Motor neuron (in vitro differentiated cells): Measurements from ENCODE around the gene DHRS7C. TPM values are rescaled to one million over a fixed set of nuclear protein-coding genes. Genes with fewer than 3 reads are reported as not detected.
A peak's percentile ranks its signal among the peaks of the same experiment; 100 is the strongest.
"Not testable (repeated sequence)": the region's sequence is repeated elsewhere in the genome, so short reads cannot be mapped to it uniquely, and the experiment has no call there.

ENCODE experiments used
- ATAC-seq, 8 experiments: fragments of 200-7000 bp; cut with Tn5 transposase; replicated peaks in 6 of 8; 2 replicates each; pipeline ENCODE4 v1.8.0; 2021; ENCODE audit warnings: mild to moderate bottlenecking in 8 of 8, moderate library complexity in 8 of 8
- H3K27ac ChIP-seq, 2 donors: fragments of 250-450 bp; sonication (Bioruptor Pico); 2 replicates each; pipeline ENCODE4 v1.9.0; 2021; ENCODE audit warnings: antibody characterized with exemption in 2 of 2, mild to moderate bottlenecking in 2 of 2, moderate library complexity in 1 of 2
- H3K4me1 ChIP-seq, 2 donors: fragments of 250-450 bp; sonication (Bioruptor Pico); replicated peaks in 1 of 2; 2 replicates each; pipeline ENCODE4 v1.6.1; 2021; ENCODE audit warnings: antibody characterized with exemption in 2 of 2, mild to moderate bottlenecking in 2 of 2, moderate library complexity in 1 of 2
- H3K4me3 ChIP-seq, 5 donors: fragments of 250-450 bp; sonication (Bioruptor Pico); 2 replicates each; pipeline ENCODE4 v1.9.0; 2021; ENCODE audit warnings: antibody characterized with exemption in 5 of 5, mild to moderate bottlenecking in 5 of 5, moderate library complexity in 4 of 5
- WGBS, 10 experiments: fragments of 450-650 bp; shearing (Covaris generic); methylation state at CpG; one replicate each; pipeline ENCODE4 v1.0.0; 2022; 5-methylcytosine and 5-hydroxymethylcytosine counted together
- in situ Hi-C, 9 experiments: fragments of 400-800 bp; cut with MboI; loops; one replicate each; pipeline ENCODE4 v1.15.0; 2021; ENCODE audit warnings: low sequenced_read_pairs in 9 of 9, low pct_unique_long_range_greater_than_20kb in 2 of 9; ENCODE audit not compliant: unreplicated experiment in 9 of 9
- total RNA-seq, 8 experiments: library from RNA; unstranded; fragments of 300-600 nt; gene quantifications; 2 replicates each; pipeline versions ENCODE4 v1.2.3 to v1.2.4, GENCODE V29; 2022

DHRS7C gene
- total RNA-seq, 8 experiments from 2014 or later: not detected

GRCh38 chr17:9802294-9802693 is 10.9 kb upstream of the DHRS7C start:
- Histone ChIP-seq H3K4me3 (no peak overlapping the region), H3K27ac (no peak overlapping the region), H3K4me1 (no peaks in the 10 kb centered on the region)
- in situ Hi-C loops: no loop called here
- peak in 3 of 8 experiments; percentile 68 to 93 (median 89) for ATAC-seq
- 40 to 83% (median 65%) methylated on average over 1 to 4 of the region's 13 CpGs; no CpG with 5 or more reads in 5 of the 10 experiments for WGBS, 10 experiments

- no peak overlapping the region for H3K4me3 ChIP-seq
- ATAC-seq: no peak
- 0 to 100% (median 83%) methylated on average over 1 to 2 of the region's 2 CpGs; no CpG with 5 or more reads in 1 of the 10 experiments for WGBS, 10 experiments
- in situ Hi-C loops: no loop called here
- H3K4me1 ChIP-seq: no peaks in the 10 kb centered on the region
- no peak overlapping the region for H3K27ac ChIP-seq
Measured at GRCh38 chr17:9801505-9801904, 10.1 kb upstream of the DHRS7C start.

DNA sequence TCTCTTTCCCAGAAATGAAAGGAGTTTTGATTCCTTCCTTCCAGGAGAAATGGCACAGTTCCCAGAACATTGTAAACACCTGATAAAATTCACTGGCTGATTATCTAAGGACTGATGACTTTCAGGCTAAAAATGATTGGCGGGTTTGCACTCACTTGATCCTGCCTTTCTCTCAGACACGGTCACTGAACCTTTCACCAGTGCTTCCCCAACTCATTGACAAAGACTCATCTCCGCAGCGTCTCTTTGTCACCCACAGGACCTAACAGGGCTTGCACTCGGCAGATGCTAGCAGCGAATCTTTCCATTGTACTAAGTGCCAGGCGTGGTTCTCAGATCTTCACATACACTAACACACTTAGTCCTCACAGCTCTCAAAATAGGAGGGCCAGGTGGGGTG is 7.3 kb upstream of the DHRS7C start:
- no peak for ATAC-seq
- in situ Hi-C loops: no loop called here
- 53 to 100% (median 72%) methylated on average over 1 to 3 of the region's 7 CpGs; no CpG with 5 or more reads in 4 of the 10 experiments for WGBS, 10 experiments
- H3K27ac ChIP-seq: no peak overlapping the region
- H3K4me3 ChIP-seq: no peak overlapping the region
- no peaks in the 10 kb centered on the region for H3K4me1 ChIP-seq

GRCh38 chr17:9798008-9798407 is 6.6 kb upstream of the DHRS7C start:
- H3K4me1 ChIP-seq: no peaks in the 10 kb centered on the region
- in situ Hi-C loops: no loop called here
- H3K4me3 ChIP-seq: no peak overlapping the region
- peak in 3 of 8 experiments; percentile 4 to 47 (median 18) for ATAC-seq
- H3K27ac ChIP-seq: no peak overlapping the region
- WGBS, 10 experiments: 0 to 100% (median 83%) methylated on average over 1 to 3 of the region's 3 CpGs; no CpG with 5 or more reads in 3 of the 10 experiments

DNA sequence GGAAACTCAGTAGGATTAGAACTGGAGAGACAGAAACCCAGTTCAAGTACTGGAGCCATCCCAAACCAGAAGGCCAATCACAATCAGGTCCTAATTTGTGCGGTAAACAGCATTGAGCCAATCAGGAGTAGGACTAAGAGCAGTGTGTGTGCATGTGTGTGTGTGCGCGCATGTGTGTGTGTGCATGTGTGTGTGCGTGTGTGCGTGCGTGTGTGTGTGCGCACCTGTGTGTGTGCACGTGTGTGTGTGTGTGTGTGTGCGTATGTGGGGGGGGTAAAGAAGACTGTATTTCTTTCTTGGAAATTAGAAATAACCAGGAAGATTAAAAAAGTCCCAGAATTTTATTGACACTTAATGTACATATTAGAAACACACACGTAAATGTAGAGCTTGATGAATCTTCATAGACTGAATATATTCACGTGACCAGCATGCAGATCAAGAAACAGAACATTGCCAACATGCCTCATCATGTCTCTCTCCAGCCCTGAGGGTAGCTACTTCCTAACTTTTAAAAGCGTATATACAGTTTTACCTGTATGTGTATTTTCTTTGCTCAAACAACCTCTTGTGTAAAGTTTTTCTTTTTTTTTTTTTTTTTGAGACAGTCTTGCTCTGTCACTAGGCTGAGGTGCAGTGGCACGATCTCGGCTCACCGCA is 919 bp upstream of the DHRS7C start:
- WGBS, 10 experiments: 61 to 100% (median 91%) methylated on average over 1 to 14 of the region's 15 CpGs
- no peak overlapping the region for H3K4me3 ChIP-seq
- in situ Hi-C loops: no loop called here
- H3K4me1 ChIP-seq: no peaks in the 10 kb centered on the region
- no peak overlapping the region for H3K27ac ChIP-seq
- ATAC-seq: no peak

GRCh38 chr17:9790316-9790715 is 1.1 kb downstream of the DHRS7C start:
- in situ Hi-C loops: no loop called here
- Histone ChIP-seq H3K4me1 (no peaks in the 10 kb centered on the region), H3K27ac (no peak overlapping the region), H3K4me3 (no peak overlapping the region)
- no peak for ATAC-seq
- 10 to 100% (median 72%) methylated on average over 1 to 4 of the region's 4 CpGs; no CpG with 5 or more reads in 2 of the 10 experiments for WGBS, 10 experiments

- no peak for ATAC-seq
- no peak overlapping the region for H3K4me3 ChIP-seq
- no peaks in the 10 kb centered on the region for H3K4me1 ChIP-seq
- 14 to 90% (median 74%) methylated on average over 1 to 6 of the region's 8 CpGs for WGBS, 10 experiments
- in situ Hi-C loops: no loop called here
- no peak overlapping the region for H3K27ac ChIP-seq
Measured at GRCh38 chr17:9788601-9789000, 2.8 kb downstream of the DHRS7C start.

DNA sequence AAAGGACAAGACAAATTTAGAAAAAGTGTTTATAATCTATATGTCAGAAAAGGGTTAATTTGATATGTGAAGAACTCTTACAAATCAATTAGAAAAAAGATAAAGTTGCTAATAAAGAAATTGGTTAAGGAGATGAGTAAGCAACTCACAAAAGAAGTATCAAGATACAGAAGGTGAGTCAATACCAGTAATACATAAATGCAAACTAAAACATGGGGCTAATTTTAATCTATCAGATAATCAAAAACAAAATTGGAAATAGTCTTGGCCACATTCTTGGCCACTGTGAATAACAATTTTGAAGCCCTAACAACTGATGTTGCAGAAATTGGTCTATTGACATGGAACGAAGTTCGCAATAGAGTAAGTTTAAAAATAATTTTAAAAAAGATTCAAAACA is 6.8 kb downstream of the DHRS7C start:
- no peak for ATAC-seq
- in situ Hi-C loops: no loop called here
- Histone ChIP-seq H3K4me3 (no peak overlapping the region), H3K27ac (no peak overlapping the region), H3K4me1 (no peaks in the 10 kb centered on the region)
- 5 to 100% (median 88%) methylated on average over 1 to 2 of the region's 2 CpGs for WGBS, 10 experiments

DNA sequence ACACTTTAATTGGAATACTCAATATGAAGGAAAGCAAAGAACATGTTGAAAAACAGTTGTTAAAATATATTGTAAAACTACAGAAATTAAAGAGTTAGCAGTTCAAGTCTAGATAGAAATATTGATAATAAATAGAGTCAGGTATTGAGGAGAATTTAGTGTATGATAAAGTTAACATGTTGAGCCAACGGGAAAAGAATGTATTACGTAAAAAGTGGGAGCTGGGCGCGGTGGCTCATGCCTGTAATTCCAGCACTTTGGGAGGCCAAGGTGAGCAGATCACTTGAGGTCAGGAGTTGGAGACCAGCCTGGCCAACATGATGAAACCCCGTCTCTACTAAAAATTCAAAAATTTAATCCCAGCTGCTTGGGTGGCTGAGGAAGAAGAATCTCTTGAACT is 7.9 kb downstream of the DHRS7C start:
- H3K4me1 ChIP-seq, H3K27ac ChIP-seq, in situ Hi-C loops, H3K4me3 ChIP-seq, ATAC-seq: not testable (repeated sequence)
- WGBS, 10 experiments: 48 to 100% (median 84%) methylated on average over 2 to 5 of the region's 5 CpGs; no CpG with 5 or more reads in 1 of the 10 experiments

DNA sequence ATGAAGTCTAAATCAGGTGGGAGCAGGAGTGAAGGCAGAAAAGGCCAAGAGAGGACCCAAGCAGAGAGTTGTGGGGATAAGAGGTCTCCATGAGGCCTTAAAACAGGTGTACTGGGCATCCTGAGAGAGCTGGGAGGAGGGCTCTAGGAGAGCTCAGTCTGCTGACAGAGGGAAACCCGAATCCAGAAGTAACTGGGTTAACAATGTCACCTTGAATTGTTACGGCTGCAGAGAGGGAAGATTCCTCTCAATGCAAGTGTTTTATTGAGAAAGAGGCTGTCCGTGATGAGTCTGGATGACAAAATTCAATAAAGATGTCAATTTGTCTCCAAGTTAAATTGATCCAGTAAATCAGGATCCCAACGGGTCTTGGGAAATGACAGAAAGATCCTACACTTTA is 8.3 kb downstream of the DHRS7C start:
- Histone ChIP-seq H3K4me3 (no peak overlapping the region), H3K4me1 (no peaks in the 10 kb centered on the region), H3K27ac (no peak overlapping the region)
- in situ Hi-C loops: no loop called here
- ATAC-seq: no peak
- WGBS, 10 experiments: 4 to 100% (median 81%) methylated on average over 1 to 4 of the region's 4 CpGs; no CpG with 5 or more reads in 1 of the 10 experiments

GRCh38 chr17:9780552-9780951 is 10.8 kb downstream of the DHRS7C start:
- Histone ChIP-seq H3K4me1 (no peaks in the 10 kb centered on the region), H3K4me3 (no peak overlapping the region), H3K27ac (no peak overlapping the region)
- WGBS, 10 experiments: 20 to 100% (median 63%) methylated on average over 1 to 3 of the region's 3 CpGs
- no peak for ATAC-seq
- in situ Hi-C loops: no loop called here

DNA sequence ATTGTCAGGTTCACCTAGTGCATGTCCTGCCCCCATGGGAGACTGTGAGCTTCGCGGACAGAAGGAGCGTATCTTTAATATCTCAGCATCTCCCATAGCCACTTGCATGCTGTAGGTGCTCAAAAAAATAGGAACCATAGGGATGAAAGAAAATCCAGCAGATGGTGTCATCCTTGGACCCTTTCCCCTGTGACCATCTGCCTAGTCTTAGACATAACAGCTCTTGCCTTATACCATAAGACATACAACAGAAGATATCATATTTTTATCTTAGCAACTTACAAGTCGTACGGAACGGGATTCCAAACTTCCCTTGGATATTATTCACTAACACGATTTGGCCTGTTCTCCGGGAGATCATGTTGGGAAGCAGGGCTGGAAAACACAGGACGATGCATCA is 14.5 kb downstream of the DHRS7C start:
- H3K4me3 ChIP-seq: no peak overlapping the region
- no peak overlapping the region for H3K27ac ChIP-seq
- WGBS, 10 experiments: 50 to 100% (median 95%) methylated on average over 3 to 8 of the region's 9 CpGs; no CpG with 5 or more reads in 4 of the 10 experiments
- ATAC-seq: no peak
- H3K4me1 ChIP-seq: no peaks in the 10 kb centered on the region
- in situ Hi-C loops: no loop called here

- H3K27ac ChIP-seq: no peak overlapping the region
- in situ Hi-C loops: no loop called here
Measured at GRCh38 chr17:9772658-9773057, 18.7 kb downstream of the DHRS7C start.

DNA sequence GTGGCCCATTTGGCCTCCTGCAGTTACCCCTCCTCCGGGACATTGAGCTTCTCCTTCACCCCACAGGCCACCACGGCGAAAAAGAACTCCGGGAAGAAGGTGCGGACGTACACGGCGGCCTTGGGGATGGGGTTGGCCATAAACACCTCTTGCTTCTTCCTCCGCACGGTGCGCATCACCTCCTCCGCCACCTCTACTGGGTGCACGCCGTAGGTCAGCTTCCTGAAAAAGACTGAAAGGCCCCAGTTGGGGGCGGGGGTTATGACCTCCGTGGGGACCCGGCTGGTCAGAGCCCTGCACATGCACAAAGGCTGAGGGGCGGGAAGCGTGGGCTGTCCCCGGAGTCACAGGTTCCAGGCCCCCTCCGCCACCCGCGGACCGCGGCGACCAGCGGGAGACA is 19.9 kb downstream of the DHRS7C start:
- Histone ChIP-seq H3K4me1 (no peaks in the 10 kb centered on the region), H3K27ac (no peak overlapping the region), H3K4me3 (no peak overlapping the region)
- in situ Hi-C loops: no loop called here
- no peak for ATAC-seq
- WGBS, 10 experiments: 93 to 100% (median 97%) methylated on average over 1 to 11 of the region's 27 CpGs; no CpG with 5 or more reads in 6 of the 10 experiments

More at GRCh38 chr17:9772658-9773057, 18.7 kb downstream of the DHRS7C start:
- ATAC-seq: no peak
- Histone ChIP-seq H3K4me3 (no peak overlapping the region), H3K4me1 (no peaks in the 10 kb centered on the region)
- 10 to 80% (median 58%) methylated on average over 1 to 4 of the region's 19 CpGs; no CpG with 5 or more reads in 6 of the 10 experiments for WGBS, 10 experiments
